Gastroesophageal sphincter (tissue), 4 donors: ENCODE data around the gene EIF3D. TPM values are rescaled to one million over a fixed set of nuclear protein-coding genes. Genes with fewer than 3 reads are reported as not detected.
A peak's percentile ranks its signal among the peaks of the same experiment; 100 is the strongest.

Source experiments
- ATAC-seq: fragments of 150-250 bp; one replicate; pipeline ENCODE4 v1.9.1; 2016; ENCODE audit warnings: mild to moderate bottlenecking, moderate library complexity
- H3K27ac ChIP-seq, 4 donors: fragments of 200-600 bp; sonication (generic) in 3 of 4; 1 replicate in 3 of 4; 2 replicates in 1 of 4; pipeline ENCODE4 v1.5.1; 2016 to 2019
- H3K27me3 ChIP-seq: fragments of 200-600 bp; sonication (generic); one replicate; pipeline ENCODE4 v1.5.1; 2019
- H3K36me3 ChIP-seq, 2 donors: fragments of 200-600 bp; sonication (generic); one replicate each; pipeline ENCODE4 v1.5.1; 2019; ENCODE audit warnings: control low read depth in 1 of 2
- H3K4me1 ChIP-seq, 3 donors: fragments of 200-600 bp; sonication (generic); 1 replicate in 2 of 3; 2 replicates in 1 of 3; pipeline ENCODE4 v1.5.1; 2016 to 2019; ENCODE audit warnings: control low read depth in 2 of 3
- H3K4me3 ChIP-seq, 2 donors: fragments of 200-600 bp; sonication (generic); one replicate each; pipeline ENCODE4 v1.5.1; 2019; ENCODE audit warnings: mild to moderate bottlenecking in 1 of 2, moderate library complexity in 1 of 2
- H3K9me3 ChIP-seq, 3 donors: fragments of 200-600 bp; sonication (generic); one replicate each; pipeline ENCODE4 v1.5.1; 2017 to 2019; ENCODE audit warnings: control low read depth in 2 of 3
- CTCF ChIP-seq, 4 experiments: fragments of 200-600 bp in 2 of 4; fragments of 450-650 bp in 2 of 4; sonication (generic) in 1 of 4; IDR thresholded peaks; one replicate each; pipeline ENCODE4 v1.5.1; 2017 to 2019; ENCODE audit warnings: antibody characterized with exemption in 4 of 4, mild to moderate bottlenecking in 2 of 4, moderate library complexity in 2 of 4
- EP300 ChIP-seq: sonication (generic); formaldehyde crosslinking; IDR thresholded peaks from one replicate; pipeline ENCODE4 v1.6.1; 2017; ENCODE audit warnings: antibody characterized with exemption, mild to moderate bottlenecking
- POLR2A ChIP-seq, 2 donors: fragments of 450-650 bp; IDR thresholded peaks; one replicate each; pipeline ENCODE4 v1.6.1; 2017; ENCODE audit warnings: antibody characterized with exemption in 2 of 2, mild to moderate bottlenecking in 2 of 2, moderate library complexity in 1 of 2
- POLR2AphosphoS5 ChIP-seq: sonication (generic); formaldehyde crosslinking; IDR thresholded peaks from one replicate; pipeline ENCODE4 v1.6.1; 2017; ENCODE audit warnings: antibody characterized with exemption
- WGBS, 2 donors: methylation state at CpG; one replicate each; pipeline ENCODE4 v1.1.5; 2018; ENCODE audit warnings: low coverage in 1 of 2; 5-methylcytosine and 5-hydroxymethylcytosine counted together
- total RNA-seq, 4 donors: library from RNA; depleted of rRNA; stranded (reverse); fragments of >200 nt; gene quantifications; one replicate each; pipeline ENCODE4 v1.1.0, GENCODE V29; 2016

Gene EIF3D
- total RNA-seq, 4 donors from 2014 or later, result 244 to 309 (median 271) TPM

- Histone ChIP-seq H3K9me3 (no peaks in the 10 kb centered on the region), H3K4me1 (peaks cover 0 to 25% (median 0%) of the 10 kb centered on the region in 3 donors), H3K36me3 (peaks cover 0 to 71% of the 10 kb centered on the region in 2 donors), H3K27me3 (no peaks in the 10 kb centered on the region), H3K27ac (no peak overlapping the region), H3K4me3 (no peak overlapping the region)
- no peak for TF ChIP-seq POLR2AphosphoS5
- TF ChIP-seq POLR2A (IDR thresholded peaks at IDR 0.05), result no peak
- no peak for TF ChIP-seq EP300
- TF ChIP-seq CTCF (IDR thresholded peaks at IDR 0.05), result no peak
- WGBS, 2 donors, result 81% methylated on average over 3 of the region's 8 CpGs; no CpG with 5 or more reads in 1 of the 2 donors
- ATAC-seq, result no peak
Observed at GRCh38 chr22:36512333-36512732, 16.6 kb downstream of the EIF3D start.

GRCh38 chr22:36510966-36511881, 17.7 kb downstream of the EIF3D start:
- peak; percentile 11 for ATAC-seq
- H3K9me3 ChIP-seq, result no peaks in the 10 kb centered on the region
- peaks cover 0 to 36% (median 2%) of the 10 kb centered on the region in 3 donors for H3K4me1 ChIP-seq
- peak overlapping the region in 3 of 4 donors; percentile 41 to 49 (median 45) for H3K27ac ChIP-seq
- WGBS, 2 donors, result 32 to 62% methylated on average over 9 to 17 of the region's 17 CpGs
- H3K4me3 ChIP-seq, result no peak overlapping the region
- peaks cover 0 to 60% of the 10 kb centered on the region in 2 donors for H3K36me3 ChIP-seq
- TF ChIP-seq POLR2A (IDR thresholded peaks at IDR 0.05) (no peak), CTCF (IDR thresholded peaks at IDR 0.05) (peak in 3 of 4 experiments; percentile 57 to 62 (median 58))
- H3K27me3 ChIP-seq, result no peaks in the 10 kb centered on the region

GRCh38 chr22:36510384-36510783, 18.6 kb downstream of the EIF3D start:
- peak overlapping the region in 3 of 4 donors; percentile 41 to 49 (median 45) for H3K27ac ChIP-seq
- H3K4me3 ChIP-seq, result no peak overlapping the region
- peak; percentile 74 for ATAC-seq
- no peaks in the 10 kb centered on the region for H3K27me3 ChIP-seq
- no peaks in the 10 kb centered on the region for H3K9me3 ChIP-seq
- peaks cover 0 to 45% (median 4%) of the 10 kb centered on the region in 3 donors for H3K4me1 ChIP-seq
- H3K36me3 ChIP-seq, result peaks cover 0 to 52% of the 10 kb centered on the region in 2 donors
- TF ChIP-seq CTCF (IDR thresholded peaks at IDR 0.05) (no peak), EP300 (no peak), POLR2AphosphoS5 (peak; percentile 15), POLR2A (IDR thresholded peaks at IDR 0.05) (no peak)
- WGBS, 2 donors, result 87 to 100% methylated on average over 1 to 2 of the region's 3 CpGs

- no peaks in the 10 kb centered on the region for H3K9me3 ChIP-seq
- WGBS, 2 donors, result 81 to 87% methylated on average over 3 to 5 of the region's 6 CpGs
- no peak for TF ChIP-seq CTCF (IDR thresholded peaks at IDR 0.05)
- no peak for TF ChIP-seq POLR2AphosphoS5
- no peak for TF ChIP-seq POLR2A (IDR thresholded peaks at IDR 0.05)
- TF ChIP-seq EP300, result no peak
- peak overlapping the region in 3 of 4 donors; percentile 84 to 87 (median 85) for H3K27ac ChIP-seq
- H3K36me3 ChIP-seq, result peaks cover 0 to 30% of the 10 kb centered on the region in 2 donors
- H3K4me3 ChIP-seq, result peak overlapping the region in 1 of 2 donors; percentile 67
- peaks cover 0 to 56% (median 4%) of the 10 kb centered on the region in 3 donors for H3K4me1 ChIP-seq
- no peaks in the 10 kb centered on the region for H3K27me3 ChIP-seq
- no peak for ATAC-seq
Observed at GRCh38 chr22:36507518-36508010, 21.4 kb downstream of the EIF3D start.
